HCT116 (cell line): ENCODE results near the gene CEP97. TPM values are rescaled to one million over a fixed set of nuclear protein-coding genes. Genes with fewer than 3 reads are reported as not detected.

Experiments
- ATAC-seq: fragments of 200-7000 bp; cut with Tn5 transposase; 2 replicates; pipeline ENCODE4 v1.9.1; 2020; ENCODE audit warnings: mild to moderate bottlenecking, moderate library complexity
- BruUV-seq: library from RNA; stranded (reverse); fragments of 400-500 nt; replicated peaks from 2 replicates; lab custom pipeline; 2021; lab: Mats Ljungman, UMichigan
- CTCF ChIA-PET: fragments of 300-600 bp; sonication (Branson Sonifier 250); formaldehyde crosslinking; loops from one replicate; lab custom pipeline; 2021; ENCODE audit warnings: antibody characterized with exemption; lab: Charles Lee
- POLR2A ChIA-PET: fragments of 300-600, 350-600 bp; sonication (Branson Sonifier 250); formaldehyde crosslinking; loops from one replicate; lab custom pipeline; 2021; ENCODE audit warnings: antibody characterized with exemption; lab: Charles Lee
- RAD21 ChIA-PET, 2 experiments: fragments of 300-600 bp; sonication (Branson Sonifier 250); formaldehyde crosslinking; loops; one replicate each; lab custom pipeline; 2023; ENCODE audit warnings: low total read pairs in 2 of 2; ENCODE audit not compliant: uncharacterized antibody in 2 of 2, unreplicated experiment in 2 of 2, low non-redundant PET in 1 of 2; lab: Charles Lee
- DNase-seq: peaks from one replicate; pipeline ENCODE4 v3.0.0-alpha.2; 2010; ENCODE audit warnings: low read depth, low spot score
- H2AFZ ChIP-seq: fragments of 200-600 bp; shearing (Covaris generic), sonication (generic); 2 replicates; pipeline ENCODE4 v1.6.1; 2017; ENCODE audit warnings: low read depth, mixed run types, mixed read lengths, antibody characterized with exemption, low read length; ENCODE audit not compliant: poor library complexity, severe bottlenecking
- H3K27ac ChIP-seq: 2 replicates; pipeline ENCODE4 v1.5.1; 2012; ENCODE audit warnings: low read depth, low read length
- H3K27me3 ChIP-seq: fragments of 200-600 bp; sonication (generic); 2 replicates; pipeline ENCODE4 v1.6.1; 2016; ENCODE audit warnings: mixed run types, low read length, mixed read lengths; ENCODE audit not compliant: insufficient read depth
- H3K36me3 ChIP-seq, 2 experiments: fragments of 200-500 bp in 1 of 2; fragments of 200-600 bp in 1 of 2; sonication (Bioruptor generic) in 1 of 2; sonication (generic) in 1 of 2; 2 replicates each; pipeline versions ENCODE4 v1.5.1 to v1.6.1; 2014 to 2016; ENCODE audit warnings: low read length in 2 of 2, inconsistent platforms in 1 of 2, mixed read lengths in 1 of 2, mixed run types in 1 of 2; ENCODE audit not compliant: insufficient read depth in 2 of 2, control insufficient read depth in 1 of 2
- H3K4me1 ChIP-seq, 2 experiments: fragments of 200-600 bp in 1 of 2; sonication (generic) in 1 of 2; 2 replicates each; pipeline versions ENCODE4 v1.5.1 to v1.6.1; 2012 to 2017; ENCODE audit warnings: low read length in 2 of 2, inconsistent platforms in 1 of 2, mild to moderate bottlenecking in 1 of 2, mixed read lengths in 1 of 2, mixed run types in 1 of 2, moderate library complexity in 1 of 2; ENCODE audit not compliant: insufficient read depth in 2 of 2, control insufficient read depth in 1 of 2
- H3K4me2 ChIP-seq: fragments of 200-600 bp; sonication (generic); 2 replicates; pipeline ENCODE4 v1.6.1; 2017; ENCODE audit warnings: mixed run types, low read length, mixed read lengths
- H3K4me3 ChIP-seq, 2 experiments: fragments of 200-600 bp in 1 of 2; sonication (generic) in 1 of 2; replicated peaks in 1 of 2; 2 replicates each; pipeline ENCODE4 v1.5.1; 2011 to 2016; ENCODE audit warnings: low read length in 2 of 2, control low read depth in 1 of 2, low read depth in 1 of 2, mild to moderate bottlenecking in 1 of 2, mixed read lengths in 1 of 2, mixed run types in 1 of 2
- H3K79me2 ChIP-seq: fragments of 200-600 bp; sonication (generic); 2 replicates; pipeline ENCODE4 v1.6.1; 2017; ENCODE audit warnings: mild to moderate bottlenecking, mixed run types, low read length, moderate library complexity, mixed read lengths; ENCODE audit not compliant: insufficient read depth
- H3K9ac ChIP-seq: fragments of 200-600 bp; sonication (generic); 2 replicates; pipeline ENCODE4 v1.6.1; 2016; ENCODE audit warnings: low read length, mixed read lengths
- H3K9me2 ChIP-seq: fragments of 200-600 bp; sonication (generic), shearing (Covaris generic); 2 replicates; pipeline ENCODE4 v1.6.1; 2017; ENCODE audit warnings: mixed run types, mild to moderate bottlenecking, moderate library complexity; ENCODE audit not compliant: insufficient read depth
- H3K9me3 ChIP-seq, 2 experiments: fragments of 200-500 bp in 1 of 2; fragments of 200-600 bp in 1 of 2; sonication (Bioruptor generic) in 1 of 2; sonication (generic) in 1 of 2; 2 replicates each; pipeline ENCODE4 v1.6.1; 2014 to 2017; ENCODE audit warnings: low read length in 2 of 2, mixed read lengths in 2 of 2, inconsistent platforms in 1 of 2, low read depth in 1 of 2, mild to moderate bottlenecking in 1 of 2, mixed run types in 1 of 2, moderate library complexity in 1 of 2; ENCODE audit not compliant: control insufficient read depth in 1 of 2, insufficient read depth in 1 of 2
- H4K20me1 ChIP-seq: fragments of 200-600 bp; sonication (generic), shearing (Covaris generic); 2 replicates; pipeline ENCODE4 v1.6.1; 2017; ENCODE audit warnings: mixed run types, mild to moderate bottlenecking, moderate library complexity; ENCODE audit not compliant: insufficient read depth
- ATF3 ChIP-seq: IDR thresholded peaks from 2 replicates; pipeline ENCODE4 v1.6.1; 2012
- CBX3 ChIP-seq: IDR thresholded peaks from 2 replicates; pipeline ENCODE4 v1.6.1; 2012; ENCODE audit warnings: low read depth
- EGR1 ChIP-seq: IDR thresholded peaks from 2 replicates; pipeline ENCODE4 v1.6.1; 2012; ENCODE audit warnings: low read depth
- ELF1 ChIP-seq: IDR thresholded peaks from 2 replicates; pipeline ENCODE4 v1.6.1; 2012; ENCODE audit warnings: low read depth, borderline replicate concordance
- EZH2 ChIP-seq: fragments of 200-600 bp; sonication (generic); IDR thresholded peaks from 2 replicates; pipeline ENCODE4 v1.6.1; 2017; ENCODE audit warnings: antibody characterized with exemption, mixed run types
- JUND ChIP-seq: IDR thresholded peaks from 2 replicates; pipeline ENCODE4 v1.6.1; 2012
- MAX ChIP-seq: IDR thresholded peaks from 2 replicates; pipeline ENCODE4 v1.6.1; 2012
- POLR2AphosphoS5 ChIP-seq: IDR thresholded peaks from 2 replicates; pipeline ENCODE4 v1.6.1; 2011; ENCODE audit warnings: mild to moderate bottlenecking, low read depth, low read length, moderate library complexity
- RAD21 ChIP-seq: IDR thresholded peaks from 2 replicates; pipeline ENCODE4 v1.6.1; 2012; ENCODE audit warnings: low read depth, mild to moderate bottlenecking
- REST ChIP-seq: IDR thresholded peaks from 2 replicates; pipeline ENCODE4 v1.6.1; 2012; ENCODE audit warnings: low read depth
- SP1 ChIP-seq: IDR thresholded peaks from 2 replicates; pipeline ENCODE4 v1.6.1; 2012; ENCODE audit warnings: low read depth
- SRF ChIP-seq: IDR thresholded peaks from 2 replicates; pipeline ENCODE4 v1.6.1; 2012; ENCODE audit warnings: low read depth
- TCF7L2 ChIP-seq: IDR thresholded peaks from 2 replicates; pipeline ENCODE4 v1.7.0; 2011; ENCODE audit warnings: borderline replicate concordance, inconsistent platforms; ENCODE audit not compliant: insufficient read depth, insufficient read length; ENCODE audit errors: extremely low read depth
- YY1 ChIP-seq: IDR thresholded peaks from 2 replicates; pipeline ENCODE4 v1.6.1; 2011; ENCODE audit warnings: low read length, low read depth, moderate library complexity, mild to moderate bottlenecking; ENCODE audit not compliant: insufficient replicate concordance; ENCODE audit errors: extremely low read depth
- ZFX ChIP-seq: fragments of 450-650 bp; IDR thresholded peaks from 2 replicates; pipeline ENCODE4 v1.6.1; 2017
- intact Hi-C: fragments of 100-400 bp; cut with micrococcal nuclease; formaldehyde crosslinking; loops from 2 replicates; pipeline ENCODE4 v1.10.0; 2022
- total RNA-seq: library from RNA; stranded (reverse); gene quantifications from one replicate; pipeline ENCODE4 v1.2.1, GENCODE V29; 2021; ENCODE audit not compliant: unreplicated experiment

Gene CEP97
- total RNA-seq, 1 experiment from 2014 or later, result 15.7 TPM

GRCh38 chr3:101814835-101815234, 90.4 kb downstream of the CEP97 start:
- ChIA-PET RAD21 (no interaction called here), POLR2A (interaction anchor here (0.8 kb wide), 1 partner anchor 35 kb away, joined by 3 read pairs; the partner anchor contains the start of gene NFKBIZ), CTCF (interaction anchor here (1.2 to 1.9 kb wide), 4 partner anchors 9 to 414 kb away, joined by 4 to 29 read pairs (median 8); no protein-coding TSS in a partner anchor)
- H3K4me3 ChIP-seq, result no peak overlapping the region
- H3K36me3 ChIP-seq, result no peaks in the 10 kb centered on the region
- no peak overlapping the region for H3K4me2 ChIP-seq
- no peak for DNase-seq
- no TSS peak for BruUV-seq
- H3K27me3 ChIP-seq, result no peaks in the 10 kb centered on the region
- H2AFZ ChIP-seq, result no peak overlapping the region
- H3K9ac ChIP-seq, result no peak overlapping the region
- no peaks in the 10 kb centered on the region for H4K20me1 ChIP-seq
- no peak for ATAC-seq
- no peaks in the 10 kb centered on the region for H3K9me2 ChIP-seq
- H3K27ac ChIP-seq, result no peak overlapping the region
- TF ChIP-seq JUND, result no peak
- TF ChIP-seq, all 23 proteins: peak for 0
- no peaks in the 10 kb centered on the region for H3K79me2 ChIP-seq
- no peaks in the 10 kb centered on the region for H3K4me1 ChIP-seq
- H3K9me3 ChIP-seq, result no peaks in the 10 kb centered on the region
- intact Hi-C loops, result no loop called here

GRCh38 chr3:101816215-101817149, 92.1 kb downstream of the CEP97 start:
- no peak overlapping the region for H3K4me2 ChIP-seq
- POLR2A ChIA-PET, result no interaction called here
- TF ChIP-seq YY1 (no peak), MAX (no peak), SRF (no peak), REST (no peak), ATF3 (no peak), SP1 (no peak), CBX3 (no peak), JUND (no peak), POLR2AphosphoS5 (no peak), RAD21 (no peak), TCF7L2 (no peak), ELF1 (no peak), EGR1 (no peak), ZFX (no peak), EZH2 (no peak)
- no peak overlapping the region for H3K9ac ChIP-seq
- DNase-seq (no peak), ATAC-seq (no peak)
- RAD21 ChIA-PET, result no interaction called here
- CTCF ChIA-PET, result interaction anchor here (1.4 kb wide), 1 partner anchor 409 kb away, joined by 3 read pairs; no protein-coding TSS in a partner anchor
- no peaks in the 10 kb centered on the region for H3K27me3 ChIP-seq
- H3K36me3 ChIP-seq, result no peaks in the 10 kb centered on the region
- no peak overlapping the region for H3K27ac ChIP-seq
- intact Hi-C loops, result no loop called here
- no peaks in the 10 kb centered on the region for H3K4me1 ChIP-seq
- no peaks in the 10 kb centered on the region for H3K9me2 ChIP-seq
- H2AFZ ChIP-seq, result no peak overlapping the region
- no peaks in the 10 kb centered on the region for H4K20me1 ChIP-seq
- no peaks in the 10 kb centered on the region for H3K9me3 ChIP-seq
- no TSS peak for BruUV-seq
- H3K79me2 ChIP-seq, result no peaks in the 10 kb centered on the region
- no peak overlapping the region for H3K4me3 ChIP-seq
